AG04450 (cell line): ENCODE results near the gene FMNL2. TPM values are rescaled to one million over a fixed set of nuclear protein-coding genes. Genes with fewer than 3 reads are reported as not detected.

Experiments
- CTCF ChIA-PET: fragments of 300-600, 350-600 bp; formaldehyde crosslinking; extraction: SDS; loops from one replicate; lab custom pipeline; 2022; ENCODE audit warnings: antibody characterized with exemption, inconsistent platforms; lab: Charles Lee
- POLR2A ChIA-PET: fragments of 350-600 bp; formaldehyde crosslinking; extraction: SDS; loops from one replicate; lab custom pipeline; 2021; ENCODE audit warnings: antibody characterized with exemption, inconsistent platforms; lab: Yijun Ruan, JAX
- DNase-seq: peaks from one replicate; pipeline ENCODE4 v3.0.0-alpha.2; 2011; ENCODE audit warnings: low read depth, low spot score
- H3K27ac ChIP-seq: one replicate; pipeline ENCODE4 v1.5.1; 2012; ENCODE audit warnings: low read depth, low read length, control low read depth
- H3K27me3 ChIP-seq: one replicate; pipeline ENCODE4 v1.6.0; 2012; ENCODE audit warnings: low read length; ENCODE audit not compliant: control insufficient read depth, insufficient read depth
- H3K4me3 ChIP-seq: 2 replicates; pipeline ENCODE4 v1.5.1; 2011; ENCODE audit warnings: mild to moderate bottlenecking, low read depth, low read length, control low read depth
- H3K9me3 ChIP-seq: 2 replicates; pipeline ENCODE4 v1.5.1; 2012; ENCODE audit warnings: low read length; ENCODE audit not compliant: control insufficient read depth, insufficient read depth
- polyA plus RNA-seq: library from polyadenylated mRNA; depleted of rRNA; stranded (reverse); fragments of >200 nt; gene quantifications from 2 replicates; pipeline ENCODE4 v1.2.3, GENCODE V29; 2011
- TF ChIP-seq, protein P1 (sequence below): IDR thresholded peaks from 2 replicates; pipeline ENCODE4 v1.5.1; 2011; ENCODE audit warnings: low read depth, low read length, control low read depth, inconsistent platforms

FMNL2 gene
- polyA plus RNA-seq, 1 experiment: 22.0 TPM

GRCh38 chr2:152550386-152550785 lies 215.4 kb downstream of the FMNL2 start:
- CTCF ChIA-PET: interaction anchor here (0.7 kb wide), 1 partner anchor 86 kb away, joined by 9 read pairs; no protein-coding TSS in a partner anchor
- DNase-seq: no peak
- Histone ChIP-seq H3K4me3 (no peak overlapping the region), H3K27ac (no peak overlapping the region), H3K27me3 (no peaks in the 10 kb centered on the region), H3K9me3 (no peaks in the 10 kb centered on the region)
- POLR2A ChIA-PET: no interaction called here
- TF ChIP-seq, protein P1, sequence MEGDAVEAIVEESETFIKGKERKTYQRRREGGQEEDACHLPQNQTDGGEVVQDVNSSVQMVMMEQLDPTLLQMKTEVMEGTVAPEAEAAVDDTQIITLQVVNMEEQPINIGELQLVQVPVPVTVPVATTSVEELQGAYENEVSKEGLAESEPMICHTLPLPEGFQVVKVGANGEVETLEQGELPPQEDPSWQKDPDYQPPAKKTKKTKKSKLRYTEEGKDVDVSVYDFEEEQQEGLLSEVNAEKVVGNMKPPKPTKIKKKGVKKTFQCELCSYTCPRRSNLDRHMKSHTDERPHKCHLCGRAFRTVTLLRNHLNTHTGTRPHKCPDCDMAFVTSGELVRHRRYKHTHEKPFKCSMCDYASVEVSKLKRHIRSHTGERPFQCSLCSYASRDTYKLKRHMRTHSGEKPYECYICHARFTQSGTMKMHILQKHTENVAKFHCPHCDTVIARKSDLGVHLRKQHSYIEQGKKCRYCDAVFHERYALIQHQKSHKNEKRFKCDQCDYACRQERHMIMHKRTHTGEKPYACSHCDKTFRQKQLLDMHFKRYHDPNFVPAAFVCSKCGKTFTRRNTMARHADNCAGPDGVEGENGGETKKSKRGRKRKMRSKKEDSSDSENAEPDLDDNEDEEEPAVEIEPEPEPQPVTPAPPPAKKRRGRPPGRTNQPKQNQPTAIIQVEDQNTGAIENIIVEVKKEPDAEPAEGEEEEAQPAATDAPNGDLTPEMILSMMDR: no peak

DNA sequence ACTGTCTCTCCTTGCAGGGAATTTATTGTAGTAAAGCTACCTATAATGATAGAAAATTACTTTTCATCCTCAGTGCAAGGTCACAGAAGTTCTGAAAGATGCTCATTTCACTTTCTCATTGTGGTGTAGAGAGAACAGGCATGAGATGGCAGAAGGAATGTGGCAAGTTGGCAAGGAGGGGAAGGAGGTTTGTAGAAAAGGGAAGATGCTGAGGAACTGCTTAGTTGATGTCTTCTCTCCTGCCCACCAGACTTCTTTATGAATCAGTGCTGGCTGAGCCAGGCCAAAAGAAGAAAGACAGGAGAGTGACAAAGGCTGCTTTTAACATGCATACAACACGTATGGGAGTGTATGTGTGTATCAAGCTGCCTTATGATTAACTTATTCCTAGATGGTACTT lies 217.9 kb downstream of the FMNL2 start:
- Histone ChIP-seq H3K27me3 (no peaks in the 10 kb centered on the region), H3K4me3 (no peak overlapping the region), H3K9me3 (no peaks in the 10 kb centered on the region), H3K27ac (no peak overlapping the region)
- TF ChIP-seq, protein P1: no peak
- POLR2A ChIA-PET: interaction anchor here (0.8 kb wide), 1 partner anchor 9 kb away, joined by 3 read pairs; no protein-coding TSS in a partner anchor
- no peak for DNase-seq
- CTCF ChIA-PET: interaction anchor here (0.8 kb wide), 1 partner anchor 83 kb away, joined by 3 read pairs; no protein-coding TSS in a partner anchor

DNA sequence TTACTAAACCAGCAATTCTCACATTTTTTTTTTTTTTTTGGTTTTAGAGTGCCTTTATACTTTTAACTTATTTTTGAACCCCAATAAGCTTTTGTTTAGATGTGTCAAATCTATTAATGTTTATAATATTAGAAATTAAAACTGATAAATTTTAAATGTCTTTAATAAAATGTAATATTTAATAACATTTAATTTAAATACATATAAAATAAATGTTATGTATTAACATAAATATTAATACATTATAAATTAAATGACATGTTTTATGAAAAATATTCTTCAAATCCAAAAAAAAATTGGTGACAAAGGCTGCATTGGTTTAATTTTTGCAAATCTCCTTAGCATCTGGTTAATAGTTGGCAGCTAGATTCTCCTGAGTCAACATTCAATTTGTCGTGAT lies 218.5 kb downstream of the FMNL2 start:
- POLR2A ChIA-PET: no interaction called here
- Histone ChIP-seq H3K4me3 (no peak overlapping the region), H3K27me3 (no peaks in the 10 kb centered on the region), H3K9me3 (no peaks in the 10 kb centered on the region), H3K27ac (no peak overlapping the region)
- CTCF ChIA-PET: no interaction called here
- TF ChIP-seq, protein P1: no peak
- no peak for DNase-seq

GRCh38 chr2:152555048-152555447 lies 220.1 kb downstream of the FMNL2 start:
- Histone ChIP-seq H3K4me3 (no peak overlapping the region), H3K9me3 (no peaks in the 10 kb centered on the region), H3K27me3 (no peaks in the 10 kb centered on the region), H3K27ac (no peak overlapping the region)
- ChIA-PET CTCF (interaction anchor here (1.0 to 1.5 kb wide), 3 partner anchors 8 to 366 kb away, joined by 4 read pairs; no protein-coding TSS in a partner anchor), POLR2A (no interaction called here)
- DNase-seq: no peak
- TF ChIP-seq, protein P1: peak; percentile 41

DNA sequence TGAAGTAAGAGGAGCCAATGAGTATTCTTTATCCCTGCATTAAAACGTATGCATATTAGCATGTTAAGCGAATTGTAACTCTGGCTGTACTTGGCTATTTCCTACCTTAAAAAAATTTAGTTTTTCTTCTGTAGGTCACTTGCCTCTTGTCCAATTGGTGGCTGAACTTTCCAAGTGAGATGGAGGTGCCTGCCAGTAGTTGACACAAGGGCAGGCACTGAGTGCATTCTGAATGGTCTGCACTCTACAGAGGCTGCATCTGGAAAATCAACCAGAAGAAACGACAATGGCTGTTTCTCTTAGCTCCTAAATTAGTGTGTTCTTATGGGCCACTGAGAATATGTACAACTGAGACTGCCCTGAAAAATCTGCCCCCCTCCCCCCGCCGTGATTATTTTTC lies 221.5 kb downstream of the FMNL2 start:
- CTCF ChIA-PET: interaction anchor here (1.0 to 2.4 kb wide), 2 partner anchors 79 to 531 kb away, joined by 3 to 11 read pairs; no protein-coding TSS in a partner anchor
- H3K27ac ChIP-seq: no peak overlapping the region
- no peak for DNase-seq
- TF ChIP-seq, protein P1: no peak
- POLR2A ChIA-PET: no interaction called here
- no peak overlapping the region for H3K4me3 ChIP-seq
- H3K27me3 ChIP-seq: no peaks in the 10 kb centered on the region
- no peaks in the 10 kb centered on the region for H3K9me3 ChIP-seq
